Measurements from ENCODE around the gene ZMYND11.

Gene ZMYND11

DNA sequence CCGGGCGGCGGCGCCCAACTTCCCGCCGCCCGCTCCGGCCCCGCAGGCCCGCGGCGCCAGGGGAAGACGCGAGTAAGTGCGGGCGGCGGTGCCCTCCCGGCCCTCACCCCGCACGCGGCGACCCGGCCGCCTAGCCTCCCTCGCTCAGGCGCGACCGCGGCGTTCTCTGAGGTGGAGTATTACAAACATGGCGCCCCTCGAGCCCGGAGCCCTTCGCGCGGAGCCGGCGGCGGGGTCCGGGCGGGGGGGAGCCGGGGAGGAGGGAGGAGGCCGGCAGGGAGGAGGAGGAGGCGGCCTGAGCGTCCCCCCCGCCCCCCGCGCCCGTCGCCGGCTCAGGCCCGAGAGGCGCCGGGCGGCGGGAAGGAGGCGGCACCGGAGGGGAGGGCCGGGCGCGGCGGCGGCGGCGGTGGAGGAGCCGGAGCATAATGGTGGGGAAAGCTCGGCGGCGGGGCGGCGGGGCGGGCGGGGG, at the start of gene ZMYND11:
TSS of gene ZMYND11 (plus strand) at position 324 of the 469 bp plus-strand sequence. CDS start 44,558 bp downstream, outside the sequence.
- H3K27ac ChIP-seq: no peak within 1 kb of the TSS
- TF ChIP-seq, protein P1, sequence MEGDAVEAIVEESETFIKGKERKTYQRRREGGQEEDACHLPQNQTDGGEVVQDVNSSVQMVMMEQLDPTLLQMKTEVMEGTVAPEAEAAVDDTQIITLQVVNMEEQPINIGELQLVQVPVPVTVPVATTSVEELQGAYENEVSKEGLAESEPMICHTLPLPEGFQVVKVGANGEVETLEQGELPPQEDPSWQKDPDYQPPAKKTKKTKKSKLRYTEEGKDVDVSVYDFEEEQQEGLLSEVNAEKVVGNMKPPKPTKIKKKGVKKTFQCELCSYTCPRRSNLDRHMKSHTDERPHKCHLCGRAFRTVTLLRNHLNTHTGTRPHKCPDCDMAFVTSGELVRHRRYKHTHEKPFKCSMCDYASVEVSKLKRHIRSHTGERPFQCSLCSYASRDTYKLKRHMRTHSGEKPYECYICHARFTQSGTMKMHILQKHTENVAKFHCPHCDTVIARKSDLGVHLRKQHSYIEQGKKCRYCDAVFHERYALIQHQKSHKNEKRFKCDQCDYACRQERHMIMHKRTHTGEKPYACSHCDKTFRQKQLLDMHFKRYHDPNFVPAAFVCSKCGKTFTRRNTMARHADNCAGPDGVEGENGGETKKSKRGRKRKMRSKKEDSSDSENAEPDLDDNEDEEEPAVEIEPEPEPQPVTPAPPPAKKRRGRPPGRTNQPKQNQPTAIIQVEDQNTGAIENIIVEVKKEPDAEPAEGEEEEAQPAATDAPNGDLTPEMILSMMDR (IDR thresholded peaks at IDR 0.05): no peak
- peak within 1 kb of the TSS; percentile 57 to 62 for H3K4me3 ChIP-seq (ENCODE audit: low read depth in 1 of 2, low read length in 1 of 2)
- peaks cover 14 to 21% of the 10 kb centered on the region in 2 experiments for H3K4me1 ChIP-seq (ENCODE audit: control insufficient read depth in 1 of 2, insufficient read depth in 1 of 2, low read depth in 1 of 2, low read length in 1 of 2)
- H3K36me3 ChIP-seq: no peaks in the 10 kb centered on the region
- H3K27me3 ChIP-seq: peaks cover 83% of the 10 kb centered on the region
- H3K9me3 ChIP-seq: no peaks in the 10 kb centered on the region

DNA sequence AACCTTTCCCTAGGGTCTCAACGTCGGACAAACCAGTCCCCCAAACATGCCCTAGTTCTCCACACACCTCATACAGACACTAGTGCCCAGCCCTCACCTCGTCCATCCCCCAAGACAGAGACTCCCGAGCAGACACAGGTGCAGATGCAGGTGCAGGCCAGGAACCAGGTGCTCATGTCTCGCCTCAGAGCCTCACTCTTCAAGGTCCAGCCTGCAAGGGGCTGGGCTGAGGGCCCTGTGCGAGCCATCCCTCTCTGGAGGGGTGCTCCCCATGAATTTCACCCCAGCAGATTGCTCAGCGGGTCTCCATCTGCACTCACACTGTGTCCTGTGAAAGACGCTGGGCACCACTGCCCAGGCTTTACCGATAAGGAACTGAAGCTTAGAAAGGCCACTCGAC, 49.2 kb upstream of the ZMYND11 start:
- Histone ChIP-seq H3K4me1 (ENCODE audit: control insufficient read depth in 1 of 2, insufficient read depth in 1 of 2, low read depth in 1 of 2, low read length in 1 of 2) (no peaks in the 10 kb centered on the region), H3K36me3 (no peaks in the 10 kb centered on the region), H3K9me3 (no peaks in the 10 kb centered on the region), H3K27ac (no peak overlapping the region), H3K27me3 (peaks cover 10% of the 10 kb centered on the region), H3K4me3 (ENCODE audit: low read depth in 1 of 2, low read length in 1 of 2) (no peak overlapping the region)
- TF ChIP-seq, protein P1 (IDR thresholded peaks at IDR 0.05): no peak

GRCh38 chr10:87177-88080, 47.8 kb upstream of the ZMYND11 start:
- H3K9me3 ChIP-seq: no peaks in the 10 kb centered on the region
- TF ChIP-seq, protein P1 (IDR thresholded peaks at IDR 0.05): no peak
- H3K36me3 ChIP-seq: no peaks in the 10 kb centered on the region
- H3K27me3 ChIP-seq: peaks cover 10% of the 10 kb centered on the region
- H3K4me3 ChIP-seq (ENCODE audit: low read depth in 1 of 2, low read length in 1 of 2): no peak overlapping the region
- no peaks in the 10 kb centered on the region for H3K4me1 ChIP-seq (ENCODE audit: control insufficient read depth in 1 of 2, insufficient read depth in 1 of 2, low read depth in 1 of 2, low read length in 1 of 2)
- no peak overlapping the region for H3K27ac ChIP-seq

DNA sequence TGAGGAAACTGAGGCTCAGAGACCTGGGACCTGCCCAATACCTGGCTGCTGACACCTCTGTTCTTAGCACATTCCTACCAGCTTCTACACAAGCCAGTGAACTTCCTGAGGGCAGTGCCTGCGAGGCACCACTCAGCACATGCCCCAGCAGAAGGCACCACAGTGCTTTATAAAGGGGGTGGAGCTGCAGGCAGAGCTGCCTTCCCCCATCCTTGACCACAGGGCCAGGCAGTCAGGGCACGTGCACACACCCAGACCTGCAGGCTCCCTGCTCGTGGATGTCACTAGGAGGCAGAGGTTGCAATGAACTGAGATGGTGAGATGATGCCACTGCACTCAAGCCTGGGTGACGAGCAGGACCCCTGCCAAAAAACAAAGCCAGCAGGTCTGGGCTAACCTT, 47.0 kb upstream of the ZMYND11 start:
- H3K4me3 ChIP-seq (ENCODE audit: low read depth in 1 of 2, low read length in 1 of 2): no peak overlapping the region

GRCh38 chr10:89248-89647, 46.0 kb upstream of the ZMYND11 start:
- TF ChIP-seq, protein P1 (IDR thresholded peaks at IDR 0.05): no peak

More for the DNA sequence above, 47.0 kb upstream of the ZMYND11 start:
- H3K27me3 ChIP-seq: peaks cover 10% of the 10 kb centered on the region
- H3K9me3 ChIP-seq: no peaks in the 10 kb centered on the region
- H3K27ac ChIP-seq: no peak overlapping the region
- H3K36me3 ChIP-seq: no peaks in the 10 kb centered on the region
- no peaks in the 10 kb centered on the region for H3K4me1 ChIP-seq (ENCODE audit: control insufficient read depth in 1 of 2, insufficient read depth in 1 of 2, low read depth in 1 of 2, low read length in 1 of 2)
- TF ChIP-seq, protein P1 (IDR thresholded peaks at IDR 0.05): no peak

More at GRCh38 chr10:89248-89647, 46.0 kb upstream of the ZMYND11 start:
- H3K4me1 ChIP-seq (ENCODE audit: control insufficient read depth in 1 of 2, insufficient read depth in 1 of 2, low read depth in 1 of 2, low read length in 1 of 2): no peaks in the 10 kb centered on the region
- H3K27me3 ChIP-seq: peaks cover 10% of the 10 kb centered on the region
- no peak overlapping the region for H3K4me3 ChIP-seq (ENCODE audit: low read depth in 1 of 2, low read length in 1 of 2)
- no peaks in the 10 kb centered on the region for H3K9me3 ChIP-seq
- no peak overlapping the region for H3K27ac ChIP-seq
- no peaks in the 10 kb centered on the region for H3K36me3 ChIP-seq
